Choroid plexus epithelial cell (primary cell): Measurements from ENCODE around the gene B4GALT2.

Experiments
- DNase-seq: peaks from one replicate; pipeline ENCODE4 v3.0.0-alpha.2; 2010; ENCODE audit warnings: low read depth
- H3K4me3 ChIP-seq: 2 replicates; pipeline ENCODE4 v1.5.1; 2011; ENCODE audit warnings: low read depth, mild to moderate bottlenecking, control low read depth, low read length, moderate library complexity
- TF ChIP-seq, protein P1 (sequence below): conservative IDR thresholded peaks from 2 replicates; pipeline ENCODE4 v1.5.1; 2011; ENCODE audit warnings: low read depth, mild to moderate bottlenecking, control low read depth, inconsistent platforms, low read length, moderate library complexity

The B4GALT2 gene

DNA sequence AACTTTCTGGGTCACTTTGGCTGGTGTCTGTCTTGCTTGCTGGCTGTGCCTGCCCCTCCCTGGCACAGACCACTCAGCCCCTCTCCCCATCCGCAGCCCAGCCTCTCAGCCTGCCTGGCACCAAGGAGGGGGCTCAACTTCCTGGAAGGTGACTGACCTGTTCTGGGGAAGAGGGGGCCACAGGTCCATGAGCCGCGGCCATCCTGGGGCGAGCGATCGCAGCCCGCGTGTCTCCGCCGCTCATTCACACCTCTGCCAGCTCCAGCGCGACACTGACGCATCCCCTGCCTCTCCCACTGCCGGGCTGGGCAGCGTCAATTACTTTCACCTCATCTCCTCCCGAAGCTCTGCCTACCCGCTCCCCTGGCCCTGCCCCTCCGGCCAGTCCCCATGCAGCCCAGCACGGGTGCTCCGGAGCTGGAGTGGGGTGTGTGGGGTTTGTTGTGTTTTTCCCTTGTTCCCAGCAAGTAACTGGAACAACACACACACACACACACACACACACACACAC is 37.9 kb downstream of the B4GALT2 start:
- no peak overlapping the region for H3K4me3 ChIP-seq
- DNase-seq = no peak
- TF ChIP-seq, protein P1, sequence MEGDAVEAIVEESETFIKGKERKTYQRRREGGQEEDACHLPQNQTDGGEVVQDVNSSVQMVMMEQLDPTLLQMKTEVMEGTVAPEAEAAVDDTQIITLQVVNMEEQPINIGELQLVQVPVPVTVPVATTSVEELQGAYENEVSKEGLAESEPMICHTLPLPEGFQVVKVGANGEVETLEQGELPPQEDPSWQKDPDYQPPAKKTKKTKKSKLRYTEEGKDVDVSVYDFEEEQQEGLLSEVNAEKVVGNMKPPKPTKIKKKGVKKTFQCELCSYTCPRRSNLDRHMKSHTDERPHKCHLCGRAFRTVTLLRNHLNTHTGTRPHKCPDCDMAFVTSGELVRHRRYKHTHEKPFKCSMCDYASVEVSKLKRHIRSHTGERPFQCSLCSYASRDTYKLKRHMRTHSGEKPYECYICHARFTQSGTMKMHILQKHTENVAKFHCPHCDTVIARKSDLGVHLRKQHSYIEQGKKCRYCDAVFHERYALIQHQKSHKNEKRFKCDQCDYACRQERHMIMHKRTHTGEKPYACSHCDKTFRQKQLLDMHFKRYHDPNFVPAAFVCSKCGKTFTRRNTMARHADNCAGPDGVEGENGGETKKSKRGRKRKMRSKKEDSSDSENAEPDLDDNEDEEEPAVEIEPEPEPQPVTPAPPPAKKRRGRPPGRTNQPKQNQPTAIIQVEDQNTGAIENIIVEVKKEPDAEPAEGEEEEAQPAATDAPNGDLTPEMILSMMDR = no peak

DNA sequence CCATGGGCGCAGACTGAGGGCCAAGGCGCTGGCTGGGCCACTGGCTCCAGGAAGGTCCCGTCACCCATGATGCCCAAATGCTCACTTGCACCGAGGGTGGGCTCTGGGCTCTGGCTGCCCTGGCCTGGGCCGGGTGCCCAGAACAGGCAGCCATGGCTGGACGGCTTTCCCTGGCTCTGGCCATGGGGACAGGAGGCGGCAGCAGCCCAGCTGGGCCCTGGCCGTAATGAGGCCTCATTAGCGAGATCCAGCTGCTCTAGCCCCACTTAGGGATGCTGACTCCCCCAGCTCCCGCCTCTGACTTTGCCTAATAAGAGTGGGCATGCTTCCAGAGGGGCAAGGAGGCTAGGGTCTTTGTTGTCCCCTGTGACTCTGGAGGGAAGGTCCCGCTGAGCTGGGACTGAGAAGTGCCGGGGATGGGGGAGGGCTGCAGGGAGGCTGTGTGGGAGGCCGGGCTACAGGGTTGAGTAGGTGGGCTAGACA is 40.5 kb downstream of the B4GALT2 start:
- no peak for DNase-seq
- TF ChIP-seq, protein P1 = no peak

DNA sequence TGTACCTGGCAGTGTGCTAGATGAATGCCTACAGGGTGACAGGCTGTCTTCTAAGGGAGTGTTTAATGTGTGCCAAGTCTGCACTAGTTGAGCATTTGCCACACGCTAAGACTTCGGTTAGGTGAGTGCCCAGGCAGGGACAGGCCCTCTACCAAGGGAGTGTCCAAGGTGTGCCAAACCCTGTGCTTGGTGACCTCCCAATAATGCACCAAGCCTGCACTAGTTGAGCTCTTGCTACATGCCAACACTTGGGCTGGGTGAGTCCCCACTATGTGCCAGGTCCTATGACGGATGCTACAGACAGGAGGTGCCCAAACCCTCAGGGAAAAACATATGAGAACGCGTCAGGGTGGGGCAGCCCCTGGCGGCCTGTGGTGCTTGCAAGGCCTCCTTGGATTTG is 41.5 kb downstream of the B4GALT2 start:
- TF ChIP-seq, protein P1 = no peak
- no peak for DNase-seq
- no peak overlapping the region for H3K4me3 ChIP-seq

More for the DNA sequence above, 40.5 kb downstream of the B4GALT2 start:
- H3K4me3 ChIP-seq = no peak overlapping the region

DNA sequence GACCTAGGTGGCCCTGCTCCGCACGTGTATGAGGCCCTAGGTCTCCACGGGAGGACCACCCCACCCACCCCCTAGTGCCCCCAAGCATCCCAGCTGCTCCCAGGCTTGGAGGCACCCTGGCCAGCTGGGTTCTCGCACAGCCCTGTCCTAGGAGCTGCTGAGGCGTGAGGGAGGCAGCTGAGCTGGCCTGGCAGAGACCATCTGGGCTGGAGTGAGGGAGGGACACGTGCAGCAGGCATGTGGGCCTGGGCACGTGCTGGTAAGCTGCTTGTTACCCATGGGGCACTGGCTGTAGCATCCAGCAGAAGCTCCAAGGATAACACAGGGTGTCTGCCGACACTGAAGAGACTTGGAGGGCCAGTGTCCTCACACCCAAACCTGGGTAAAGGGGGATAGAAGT is 42.1 kb downstream of the B4GALT2 start:
- TF ChIP-seq, protein P1 = no peak
- no peak overlapping the region for H3K4me3 ChIP-seq
- no peak for DNase-seq

DNA sequence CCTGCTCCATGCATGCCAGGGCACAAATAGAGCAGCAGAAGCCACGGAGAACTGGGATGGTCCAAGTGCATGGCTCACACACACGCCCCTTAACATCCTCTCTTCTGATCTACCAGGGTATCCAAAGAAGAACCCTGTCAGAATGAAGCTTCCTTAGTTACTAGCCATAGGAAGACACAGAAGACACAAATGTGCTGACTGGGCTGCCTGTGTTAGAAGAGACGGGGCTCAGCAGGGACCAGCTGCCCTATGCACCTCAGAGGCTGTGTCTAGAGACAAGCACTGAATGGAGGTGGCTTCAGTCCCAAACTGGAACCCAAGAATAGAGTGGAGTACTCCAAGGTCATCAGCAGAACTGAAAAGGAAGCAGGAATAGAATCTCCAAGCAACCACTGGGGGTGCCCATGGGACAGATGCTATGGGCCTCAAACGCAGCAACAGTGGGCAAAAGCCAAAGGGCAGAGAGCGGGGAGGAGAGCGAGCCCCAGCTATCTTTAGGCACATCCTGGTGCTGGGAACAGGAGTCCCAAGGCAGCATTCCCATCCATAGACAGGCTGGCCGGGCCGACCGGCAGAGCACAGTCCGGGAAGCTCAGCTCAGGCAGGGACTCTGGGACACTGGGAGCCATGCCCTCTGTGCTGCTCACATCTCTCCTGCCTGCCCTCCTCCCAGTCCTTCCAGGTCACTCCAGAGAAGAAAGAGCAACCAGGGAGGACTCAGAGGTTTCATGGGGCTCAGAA is 42.7 kb downstream of the B4GALT2 start:
- TF ChIP-seq, protein P1 = peak; percentile 22
- no peak overlapping the region for H3K4me3 ChIP-seq
- DNase-seq = no peak

DNA sequence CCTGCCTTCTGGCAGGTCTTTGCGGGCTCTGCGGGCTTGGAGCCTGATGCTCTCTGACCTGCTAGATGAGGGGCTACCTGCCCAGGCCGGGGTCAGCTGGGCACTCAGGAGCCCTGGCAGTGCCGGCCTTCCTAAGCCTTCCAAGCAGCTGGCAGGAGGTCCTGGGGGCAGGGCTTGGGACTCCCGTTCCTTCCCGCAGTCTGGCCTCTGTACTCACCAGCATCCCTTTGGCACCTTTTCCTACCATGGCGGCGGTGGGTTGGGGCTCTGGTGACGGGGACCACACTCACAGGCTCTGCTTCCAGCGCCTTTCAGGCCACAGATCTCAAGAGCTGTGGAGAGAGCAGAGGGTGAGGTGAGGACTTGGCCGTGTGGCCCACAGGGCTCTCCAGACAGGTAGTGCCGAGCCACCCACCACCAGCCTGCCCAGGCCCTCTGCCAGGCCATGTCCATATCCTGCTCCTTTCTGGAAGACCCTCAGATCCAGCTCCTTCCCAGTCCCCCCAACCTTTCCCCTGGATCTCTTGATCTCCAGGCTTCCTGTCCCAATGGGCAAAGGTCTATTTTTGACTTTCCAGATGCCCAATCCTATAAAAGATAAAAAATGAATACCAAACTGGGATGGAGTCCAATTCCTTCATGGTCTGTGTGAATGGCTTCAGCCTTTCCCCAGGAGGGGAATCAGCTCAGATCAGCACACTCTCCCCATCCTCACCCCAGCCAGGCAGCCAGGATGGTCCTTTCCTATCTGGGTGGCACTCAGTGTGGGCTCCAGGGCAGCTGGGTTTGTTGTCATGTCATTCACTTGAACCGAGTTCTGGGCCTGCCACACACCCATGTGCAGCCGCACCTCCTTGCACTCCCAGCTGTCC is 45.3 kb downstream of the B4GALT2 start:
- DNase-seq = no peak
- TF ChIP-seq, protein P1 = no peak

More for the DNA sequence above, 45.3 kb downstream of the B4GALT2 start:
- H3K4me3 ChIP-seq = no peak overlapping the region
